IgD-negative memory B cell (primary cell): ENCODE results near the gene UBE2J1. TPM values are rescaled to one million over a fixed set of nuclear protein-coding genes. Genes with fewer than 3 reads are reported as not detected.
"Not testable (repeated sequence)": the region's sequence is repeated elsewhere in the genome, so short reads cannot be mapped to it uniquely, and the experiment has no call there.

Experiments used
- H3K27ac Mint-ChIP-seq, 3 donors: one replicate each; pipeline ENCODE4 v1.8.0; 2020 to 2022; ENCODE audit warnings: mild to moderate bottlenecking in 3 of 3, mixed read lengths in 3 of 3, moderate library complexity in 1 of 3
- H3K27me3 Mint-ChIP-seq: one replicate; pipeline ENCODE4 v1.8.0; 2021; ENCODE audit warnings: mixed read lengths
- H3K36me3 Mint-ChIP-seq: one replicate; pipeline ENCODE4 v1.8.0; 2020; ENCODE audit warnings: mild to moderate bottlenecking, mixed read lengths
- H3K4me1 Mint-ChIP-seq, 3 donors: one replicate each; pipeline ENCODE4 v1.8.0; 2020 to 2022; ENCODE audit warnings: mixed read lengths in 3 of 3, mild to moderate bottlenecking in 1 of 3
- H3K4me3 Mint-ChIP-seq, 4 donors: one replicate each; pipeline ENCODE4 v1.8.0; 2020 to 2022; ENCODE audit warnings: mild to moderate bottlenecking in 4 of 4, mixed read lengths in 4 of 4, moderate library complexity in 3 of 4
- H3K9me3 Mint-ChIP-seq, 3 donors: one replicate each; pipeline ENCODE4 v1.8.0; 2020 to 2021; ENCODE audit warnings: mixed read lengths in 3 of 3, mild to moderate bottlenecking in 1 of 3
- polyA plus RNA-seq: library from polyadenylated mRNA; unstranded; fragments of 300-500 nt; fragmentation: Illumina TruSeq; gene quantifications from one replicate; pipeline ENCODE4 v1.2.3, GENCODE V29; 2021

Gene UBE2J1
- polyA plus RNA-seq, 1 donor from 2014 or later: 193 TPM

DNA sequence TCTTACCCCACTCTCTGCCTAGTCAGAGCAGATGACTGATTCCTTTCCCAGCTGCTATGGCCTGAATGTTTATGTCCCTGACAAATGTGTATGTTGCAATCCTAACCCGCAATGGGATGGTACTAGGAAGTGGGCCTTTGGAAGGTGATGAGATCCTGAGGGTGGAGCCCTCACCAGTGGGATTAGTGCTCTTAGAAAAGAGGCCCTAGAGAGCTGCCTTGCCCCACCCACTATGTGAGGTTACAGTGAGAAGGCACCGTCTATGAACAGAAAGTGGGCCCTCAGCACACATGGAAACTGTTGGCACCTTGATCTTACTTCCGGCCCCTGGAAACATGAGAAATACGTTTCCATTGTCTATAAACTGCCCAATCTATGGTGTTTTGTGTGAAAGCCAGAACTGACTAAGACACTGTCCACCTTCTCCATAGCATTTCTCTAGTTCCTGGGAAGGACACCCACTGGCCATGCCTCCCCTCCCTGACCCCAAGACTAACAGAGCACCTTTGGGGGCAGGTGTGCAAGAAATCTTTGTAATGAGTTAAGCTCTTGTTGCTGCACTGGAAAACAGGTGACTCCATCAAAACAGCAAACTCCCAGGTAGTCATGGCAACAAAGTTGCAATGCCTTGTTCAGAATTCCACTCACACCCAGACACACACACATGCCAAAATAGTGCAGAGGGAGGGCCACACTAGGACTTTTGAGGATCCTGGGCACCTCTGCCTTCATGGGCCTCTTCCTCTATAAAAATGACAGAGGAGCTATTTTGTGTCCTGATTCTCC is 53.6 kb downstream of the UBE2J1 start:
- peaks cover 2% of the 10 kb centered on the region for H3K36me3 Mint-ChIP-seq
- H3K9me3 Mint-ChIP-seq: peaks cover 0 to 1% (median 0%) of the 10 kb centered on the region in 3 donors
- peak overlapping the region in 3 of 4 donors; percentile 25 to 69 (median 52) for H3K4me3 Mint-ChIP-seq
- H3K27ac Mint-ChIP-seq: peak overlapping the region in 2 of 3 donors; percentile 65 to 73
- no peaks in the 10 kb centered on the region for H3K27me3 Mint-ChIP-seq
- H3K4me1 Mint-ChIP-seq: peaks cover 13 to 16% (median 14%) of the 10 kb centered on the region in 3 donors

DNA sequence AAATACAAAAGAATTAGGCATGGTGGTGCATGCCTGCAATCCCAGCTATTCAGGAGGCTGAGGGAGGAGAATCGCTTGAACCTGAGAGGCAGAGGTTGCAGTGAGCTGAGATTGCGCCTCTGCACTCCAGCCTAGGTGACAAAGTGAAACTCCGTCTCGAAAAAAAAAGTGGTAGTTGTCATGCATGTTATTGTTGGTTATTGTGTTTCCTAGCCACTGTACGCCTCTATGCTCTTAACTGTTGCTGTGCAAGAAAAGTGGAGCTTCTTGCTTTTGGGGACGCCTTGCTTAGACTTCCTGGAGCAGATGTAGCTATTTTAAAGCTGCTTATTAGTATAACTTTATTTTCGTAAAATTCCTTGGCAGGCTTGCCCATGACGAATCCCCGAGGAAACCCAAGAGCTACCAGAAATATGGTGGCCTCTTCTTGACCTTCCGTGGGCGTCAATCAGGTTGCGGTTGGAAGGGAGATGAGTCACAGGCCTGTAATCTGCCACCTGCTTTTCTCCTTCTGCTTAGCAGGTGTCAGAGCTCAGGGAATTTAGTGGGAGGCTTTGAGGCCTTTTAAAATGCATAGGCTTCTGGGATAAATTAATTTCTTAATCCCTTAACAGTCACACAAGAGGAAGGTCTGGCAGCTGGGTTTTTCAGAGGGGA is 54.7 kb downstream of the UBE2J1 start:
- Mint-ChIP-seq H3K4me3 (peak overlapping the region in 2 of 4 donors; percentile 71 to 77), H3K36me3 (peaks cover 2% of the 10 kb centered on the region), H3K9me3 (peaks cover 0 to 2% (median 1%) of the 10 kb centered on the region in 3 donors), H3K27me3 (no peaks in the 10 kb centered on the region), H3K4me1 (peaks cover 13 to 16% (median 14%) of the 10 kb centered on the region in 3 donors), H3K27ac (peak overlapping the region; percentile 53 to 65 (median 64))

DNA sequence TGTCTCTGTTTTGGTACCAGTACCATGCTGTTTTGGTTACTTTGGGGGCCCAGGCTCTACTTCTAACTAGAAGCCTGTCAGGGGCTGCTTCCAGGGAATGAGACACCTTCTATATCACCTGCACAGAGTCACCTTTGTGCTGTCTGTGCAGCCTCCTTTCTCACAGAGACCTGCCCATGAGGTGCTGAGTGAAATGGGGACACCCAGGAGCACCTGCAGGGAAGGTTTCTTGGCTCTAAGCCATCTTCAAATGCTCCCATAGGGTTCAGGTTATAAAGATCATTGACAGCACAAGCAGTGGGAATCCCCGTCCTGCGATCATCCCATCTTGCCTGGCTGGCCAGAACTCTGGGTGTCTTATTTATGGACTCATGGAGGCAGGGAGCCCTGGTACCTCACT is 56.5 kb downstream of the UBE2J1 start:
- Mint-ChIP-seq H3K36me3 (peaks cover 2% of the 10 kb centered on the region), H3K4me3 (no peak overlapping the region), H3K4me1 (peaks cover 13 to 16% (median 16%) of the 10 kb centered on the region in 3 donors), H3K27ac (no peak overlapping the region), H3K27me3 (no peaks in the 10 kb centered on the region), H3K9me3 (peaks cover 0 to 2% (median 1%) of the 10 kb centered on the region in 3 donors)

DNA sequence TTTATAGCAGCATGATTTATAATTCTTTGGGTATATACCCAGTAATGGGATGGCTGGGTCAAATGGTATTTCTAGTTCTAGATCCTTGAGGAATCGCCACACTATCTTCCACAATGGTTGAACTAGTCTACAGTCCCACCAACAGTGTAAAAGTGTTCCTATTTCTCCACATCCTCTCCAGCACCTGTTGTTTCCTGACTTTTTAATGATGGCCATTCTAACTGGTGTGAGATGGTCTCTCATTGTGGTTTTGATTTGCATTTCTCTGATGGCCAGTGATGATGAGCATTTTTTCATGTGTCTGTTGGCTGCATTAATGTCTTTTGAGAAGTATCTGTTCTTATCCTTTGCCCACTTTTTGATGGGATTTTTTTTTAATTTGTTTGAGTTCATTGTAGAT is 57.4 kb downstream of the UBE2J1 start:
- H3K4me3 Mint-ChIP-seq, H3K27ac Mint-ChIP-seq, H3K36me3 Mint-ChIP-seq, H3K27me3 Mint-ChIP-seq, H3K9me3 Mint-ChIP-seq: not testable (repeated sequence)
- H3K4me1 Mint-ChIP-seq: peaks cover 13 to 16% (median 16%) of the 10 kb centered on the region in 3 donors

DNA sequence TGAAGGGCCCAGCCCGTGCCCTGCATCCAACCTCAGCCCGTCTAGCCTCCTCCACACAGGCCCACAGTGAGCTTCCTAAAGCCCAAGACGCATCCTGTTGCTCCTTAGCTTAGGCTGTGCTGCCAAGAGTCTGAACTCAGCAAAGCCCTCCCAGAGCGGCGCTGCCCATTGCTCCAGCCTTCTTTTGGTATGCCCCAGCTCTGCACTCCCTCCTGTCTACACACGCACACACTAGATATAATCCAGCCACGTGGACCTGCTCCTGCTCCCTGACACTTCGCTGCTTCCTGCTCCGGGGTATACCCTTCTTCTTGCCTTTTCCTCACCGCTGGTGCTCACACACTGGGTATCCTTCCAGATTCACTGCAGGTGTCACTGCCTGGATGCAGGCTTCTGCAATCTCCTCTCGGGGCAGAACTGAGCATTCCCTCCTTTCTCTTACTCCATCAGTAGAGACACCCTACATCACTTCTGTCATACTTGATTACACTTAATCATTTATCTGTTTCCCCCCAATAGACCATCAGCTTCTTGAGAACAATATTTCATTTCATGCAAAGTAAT is 61.2 kb downstream of the UBE2J1 start:
- Mint-ChIP-seq H3K9me3 (peaks cover 4 to 9% (median 6%) of the 10 kb centered on the region in 3 donors), H3K27me3 (no peaks in the 10 kb centered on the region), H3K4me1 (peaks cover 0 to 1% (median 1%) of the 10 kb centered on the region in 3 donors), H3K27ac (no peak overlapping the region), H3K36me3 (peaks cover 4% of the 10 kb centered on the region), H3K4me3 (peak overlapping the region in 1 of 4 donors; percentile 9)

DNA sequence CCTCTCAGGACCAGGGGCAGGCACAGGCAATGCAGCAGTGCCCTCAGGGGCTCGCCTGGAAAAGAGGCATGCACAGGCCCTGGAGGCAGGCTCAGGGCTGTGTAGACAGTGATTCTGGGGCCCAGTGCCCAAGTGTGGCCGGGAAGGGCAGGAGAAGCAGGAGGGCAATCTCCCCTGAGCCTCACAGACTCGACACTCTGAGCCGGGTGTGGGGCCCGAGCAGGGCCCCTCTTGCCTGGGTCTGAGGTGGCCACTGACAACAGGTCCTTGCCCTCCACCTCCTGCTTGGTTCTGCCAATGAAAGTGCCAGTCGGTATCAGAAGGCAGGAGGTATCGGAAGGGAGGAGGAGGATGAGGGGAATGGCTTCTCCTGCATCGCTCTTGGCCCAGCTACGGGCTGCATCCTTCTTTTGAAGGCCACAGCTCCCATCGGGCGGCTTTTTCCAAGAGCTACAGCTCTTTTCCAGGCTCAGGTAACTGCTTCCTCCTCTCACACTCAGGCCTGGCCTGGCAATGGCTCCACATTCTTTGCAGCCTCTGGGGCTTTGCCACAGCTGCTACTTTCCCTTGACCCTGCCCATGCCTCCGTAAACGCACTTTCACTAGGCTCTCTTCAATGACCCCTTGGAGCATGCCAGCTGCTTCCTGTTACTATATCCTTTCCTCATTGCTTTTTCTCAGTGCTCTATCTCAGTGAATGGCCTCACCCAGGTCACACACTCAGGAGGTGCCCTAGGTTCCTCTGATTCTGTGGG is 61.9 kb downstream of the UBE2J1 start:
- Mint-ChIP-seq H3K36me3 (peaks cover 4% of the 10 kb centered on the region), H3K4me1 (peaks cover 0 to 1% (median 1%) of the 10 kb centered on the region in 3 donors), H3K4me3 (no peak overlapping the region), H3K27ac (no peak overlapping the region), H3K9me3 (peaks cover 4 to 8% (median 6%) of the 10 kb centered on the region in 3 donors), H3K27me3 (no peaks in the 10 kb centered on the region)

DNA sequence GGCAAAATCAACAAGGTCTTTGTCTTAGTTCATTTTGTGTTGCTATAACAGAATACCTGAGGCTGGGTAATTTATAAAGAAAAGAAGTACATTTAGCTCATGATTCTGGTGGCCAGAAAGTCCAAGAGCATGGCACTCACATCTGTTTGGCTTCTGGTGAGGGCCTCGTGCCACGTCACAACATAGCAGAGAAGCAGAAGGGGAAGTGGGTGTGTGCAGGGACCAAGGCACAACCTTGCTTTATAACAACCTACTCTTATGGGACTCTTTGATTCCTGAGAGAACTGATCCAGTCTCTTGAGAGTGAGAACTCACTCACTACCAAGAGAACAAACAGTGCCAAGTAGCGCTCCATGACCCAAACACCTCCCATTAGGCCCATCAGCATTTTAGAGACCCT is 62.8 kb downstream of the UBE2J1 start:
- peaks cover 4 to 8% (median 6%) of the 10 kb centered on the region in 3 donors for H3K9me3 Mint-ChIP-seq
- H3K4me3 Mint-ChIP-seq: no peak overlapping the region
- H3K4me1 Mint-ChIP-seq: peaks cover 0 to 1% (median 1%) of the 10 kb centered on the region in 3 donors
- peaks cover 4% of the 10 kb centered on the region for H3K36me3 Mint-ChIP-seq
- peak overlapping the region in 1 of 3 donors; percentile 33 for H3K27ac Mint-ChIP-seq
- no peaks in the 10 kb centered on the region for H3K27me3 Mint-ChIP-seq

DNA sequence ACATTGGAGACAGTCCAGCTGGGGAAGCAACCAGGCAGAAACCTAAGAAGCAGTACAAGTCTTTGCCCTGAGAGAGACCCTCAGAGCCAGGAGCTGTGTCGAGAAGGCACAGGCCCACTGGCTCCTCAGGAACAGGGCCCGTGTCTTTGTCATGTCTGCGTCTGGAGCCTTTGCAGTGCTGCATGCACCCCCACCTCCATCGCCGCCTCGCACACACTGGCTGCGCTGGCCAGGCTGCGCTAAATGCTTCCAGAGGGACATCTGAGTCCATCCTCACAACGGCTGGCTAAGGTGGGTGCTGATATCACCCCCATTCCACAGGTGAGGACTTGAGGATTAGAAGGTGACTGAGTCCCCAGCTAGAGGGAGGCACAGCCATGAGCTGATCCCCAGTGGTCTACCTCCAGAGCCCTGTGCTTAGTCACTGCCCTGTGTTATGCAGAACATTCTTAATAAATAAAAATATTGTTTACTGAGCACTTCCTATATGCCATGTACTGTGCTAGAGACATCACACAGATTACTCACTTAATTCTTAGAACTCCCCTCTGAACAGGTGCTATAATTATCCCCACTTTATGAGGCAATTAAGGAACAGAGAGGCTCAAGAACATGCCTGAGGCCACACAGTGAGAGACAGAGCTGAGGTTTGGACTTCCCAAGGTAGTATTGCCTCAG is 65.0 kb downstream of the UBE2J1 start:
- H3K4me1 Mint-ChIP-seq: peaks cover 1 to 4% (median 1%) of the 10 kb centered on the region in 3 donors
- H3K27ac Mint-ChIP-seq: no peak overlapping the region
- H3K9me3 Mint-ChIP-seq: peaks cover 4 to 8% (median 4%) of the 10 kb centered on the region in 3 donors
- H3K27me3 Mint-ChIP-seq: no peaks in the 10 kb centered on the region
- no peak overlapping the region for H3K4me3 Mint-ChIP-seq
- H3K36me3 Mint-ChIP-seq: peaks cover 4% of the 10 kb centered on the region

DNA sequence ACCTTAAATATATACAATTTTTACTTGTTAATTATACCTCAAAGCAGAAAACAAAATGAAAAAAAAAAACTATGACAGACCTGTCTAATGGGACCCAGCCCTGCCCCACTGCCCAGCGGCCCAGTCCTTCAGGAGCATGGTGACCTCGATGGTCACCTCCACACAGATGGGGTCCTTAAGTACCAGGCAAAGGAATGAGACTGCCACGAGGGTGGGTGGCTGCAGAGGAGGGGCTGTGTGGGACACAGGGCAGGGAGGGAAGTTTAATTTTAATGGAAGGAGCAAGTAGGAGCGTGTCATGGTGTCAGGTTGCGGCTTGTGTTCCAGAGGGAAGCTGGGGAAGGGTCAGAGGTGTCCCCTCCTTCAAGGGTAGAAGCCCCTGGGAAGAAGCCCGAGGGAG is 66.0 kb downstream of the UBE2J1 start:
- Mint-ChIP-seq H3K27ac (no peak overlapping the region), H3K4me1 (peaks cover 4 to 7% (median 6%) of the 10 kb centered on the region in 3 donors), H3K27me3 (no peaks in the 10 kb centered on the region), H3K36me3 (peaks cover 4% of the 10 kb centered on the region), H3K4me3 (no peak overlapping the region), H3K9me3 (peaks cover 4 to 8% (median 4%) of the 10 kb centered on the region in 3 donors)

DNA sequence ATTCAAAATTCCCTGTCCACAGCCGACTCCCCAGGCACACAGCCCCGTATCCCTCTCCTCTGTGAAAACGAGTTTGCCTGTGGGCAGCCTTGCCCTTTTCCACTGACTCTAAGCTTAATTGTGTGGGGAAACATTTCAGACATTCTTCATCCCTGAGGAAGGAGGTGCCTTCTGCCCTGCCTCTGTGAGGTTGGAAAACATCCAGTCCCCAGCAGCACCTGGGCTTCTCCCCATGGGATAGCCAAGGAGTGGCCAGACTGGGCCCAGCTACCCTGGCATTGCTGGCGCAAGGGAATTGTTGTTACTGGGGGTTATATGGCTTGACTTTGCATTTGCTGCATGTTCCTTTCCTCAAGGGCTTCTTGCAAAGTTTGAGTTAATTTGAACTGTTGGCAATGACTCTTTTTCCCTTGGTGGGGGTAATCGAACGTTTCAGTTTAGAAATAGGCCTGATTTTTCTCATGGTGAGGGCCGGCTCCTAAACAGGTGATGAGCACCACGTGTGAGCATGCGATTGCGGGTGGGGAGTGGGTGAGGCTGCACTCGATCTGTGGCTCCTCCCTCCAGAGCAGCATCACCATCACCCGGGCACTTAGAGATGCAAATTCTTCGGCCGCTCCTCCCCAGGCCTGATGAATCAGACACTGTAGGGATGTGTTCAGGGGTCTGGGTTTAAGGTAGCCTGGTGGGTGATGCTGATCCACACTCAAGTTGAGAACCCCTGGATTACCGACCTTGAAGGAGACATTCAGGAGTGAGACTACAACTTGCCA is 67.4 kb downstream of the UBE2J1 start:
- H3K4me1 Mint-ChIP-seq: peaks cover 4 to 7% (median 6%) of the 10 kb centered on the region in 3 donors
- H3K27ac Mint-ChIP-seq: no peak overlapping the region
- no peak overlapping the region for H3K4me3 Mint-ChIP-seq
- H3K9me3 Mint-ChIP-seq: peaks cover 4 to 8% (median 4%) of the 10 kb centered on the region in 3 donors
- no peaks in the 10 kb centered on the region for H3K27me3 Mint-ChIP-seq
- H3K36me3 Mint-ChIP-seq: peaks cover 3% of the 10 kb centered on the region

DNA sequence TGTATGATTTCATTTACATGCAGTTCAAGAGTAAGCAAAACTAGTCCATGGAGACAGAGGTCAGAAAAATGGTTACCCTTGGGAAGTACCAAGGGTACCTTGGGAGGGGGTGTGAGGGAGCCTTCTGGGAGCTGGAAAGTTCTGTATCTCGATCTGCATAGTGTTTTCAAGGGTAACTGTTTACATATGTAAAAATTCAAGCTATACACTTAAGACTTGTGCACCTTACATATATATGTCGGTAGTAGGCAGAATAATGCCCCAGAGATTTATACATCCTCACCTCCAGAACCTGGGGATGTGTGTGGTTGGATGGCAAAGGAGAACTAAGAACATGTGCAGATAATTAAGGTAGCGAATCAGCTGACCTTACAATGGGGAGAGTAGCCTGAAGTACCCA is 68.4 kb downstream of the UBE2J1 start:
- H3K27me3 Mint-ChIP-seq: no peaks in the 10 kb centered on the region

DNA sequence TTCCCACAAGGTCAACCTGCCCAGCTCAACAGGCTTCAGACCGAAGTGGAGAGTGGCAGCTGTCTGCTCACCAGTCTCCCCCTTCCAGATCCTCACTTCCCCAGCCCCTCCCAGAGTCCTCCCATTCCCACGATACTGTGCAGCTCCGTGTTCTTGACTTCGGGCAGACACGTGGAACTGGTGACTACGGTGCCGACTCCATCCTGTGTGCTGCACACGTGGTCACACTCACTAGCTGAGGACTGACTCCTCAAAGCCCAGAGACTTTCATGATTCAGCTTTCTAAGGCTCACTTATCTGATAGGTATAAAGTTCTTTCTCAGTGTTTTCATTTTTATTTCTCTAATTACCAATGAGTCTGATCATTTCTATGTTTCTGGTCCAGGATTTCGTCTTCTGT is 69.8 kb downstream of the UBE2J1 start:
- no peak overlapping the region for H3K4me3 Mint-ChIP-seq

More for the DNA sequence above, 68.4 kb downstream of the UBE2J1 start:
- peaks cover 2 to 4% (median 4%) of the 10 kb centered on the region in 3 donors for H3K9me3 Mint-ChIP-seq
- no peak overlapping the region for H3K4me3 Mint-ChIP-seq
- H3K4me1 Mint-ChIP-seq: peaks cover 4 to 7% (median 6%) of the 10 kb centered on the region in 3 donors
- peaks cover 2% of the 10 kb centered on the region for H3K36me3 Mint-ChIP-seq
- H3K27ac Mint-ChIP-seq: no peak overlapping the region

DNA sequence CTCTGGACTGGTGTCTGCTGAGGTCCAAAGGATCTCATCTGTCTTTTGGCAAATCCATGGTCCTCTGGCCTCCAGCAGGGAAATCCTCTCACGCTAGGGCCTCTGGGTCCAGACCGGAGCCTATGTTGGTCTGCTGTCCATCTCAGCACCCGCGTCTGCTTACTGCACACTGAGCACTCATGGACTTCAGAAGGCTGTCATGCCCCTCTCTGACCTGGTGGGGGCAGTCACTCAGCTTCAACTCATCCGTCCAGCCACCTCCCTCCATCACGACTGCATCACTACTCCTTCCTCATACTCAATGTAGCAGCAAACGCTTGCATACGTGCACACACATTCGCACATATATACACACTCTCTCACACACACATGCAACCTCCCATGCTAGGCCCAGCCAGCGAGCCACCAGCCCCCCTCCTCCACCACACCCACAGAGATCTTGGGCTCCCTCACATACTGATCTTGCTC is 70.7 kb downstream of the UBE2J1 start:
- H3K4me1 Mint-ChIP-seq: peaks cover 4 to 7% (median 5%) of the 10 kb centered on the region in 3 donors
- no peaks in the 10 kb centered on the region for H3K36me3 Mint-ChIP-seq
- no peak overlapping the region for H3K27ac Mint-ChIP-seq
- peak overlapping the region in 2 of 4 donors; percentile 43 to 71 for H3K4me3 Mint-ChIP-seq
- no peaks in the 10 kb centered on the region for H3K9me3 Mint-ChIP-seq
- peaks cover 1% of the 10 kb centered on the region for H3K27me3 Mint-ChIP-seq

More for the DNA sequence above, 69.8 kb downstream of the UBE2J1 start:
- no peak overlapping the region for H3K27ac Mint-ChIP-seq
- peaks cover 1% of the 10 kb centered on the region for H3K27me3 Mint-ChIP-seq
- peaks cover 4 to 7% (median 5%) of the 10 kb centered on the region in 3 donors for H3K4me1 Mint-ChIP-seq
- H3K36me3 Mint-ChIP-seq: no peaks in the 10 kb centered on the region
- H3K9me3 Mint-ChIP-seq: no peaks in the 10 kb centered on the region
